ENCODE data around the gene RPTOR. TPM values are rescaled to one million over a fixed set of nuclear protein-coding genes. Genes with fewer than 3 reads are reported as not detected.

The RPTOR gene
- polyA plus RNA-seq, 1 experiment = 10.8 TPM

DNA sequence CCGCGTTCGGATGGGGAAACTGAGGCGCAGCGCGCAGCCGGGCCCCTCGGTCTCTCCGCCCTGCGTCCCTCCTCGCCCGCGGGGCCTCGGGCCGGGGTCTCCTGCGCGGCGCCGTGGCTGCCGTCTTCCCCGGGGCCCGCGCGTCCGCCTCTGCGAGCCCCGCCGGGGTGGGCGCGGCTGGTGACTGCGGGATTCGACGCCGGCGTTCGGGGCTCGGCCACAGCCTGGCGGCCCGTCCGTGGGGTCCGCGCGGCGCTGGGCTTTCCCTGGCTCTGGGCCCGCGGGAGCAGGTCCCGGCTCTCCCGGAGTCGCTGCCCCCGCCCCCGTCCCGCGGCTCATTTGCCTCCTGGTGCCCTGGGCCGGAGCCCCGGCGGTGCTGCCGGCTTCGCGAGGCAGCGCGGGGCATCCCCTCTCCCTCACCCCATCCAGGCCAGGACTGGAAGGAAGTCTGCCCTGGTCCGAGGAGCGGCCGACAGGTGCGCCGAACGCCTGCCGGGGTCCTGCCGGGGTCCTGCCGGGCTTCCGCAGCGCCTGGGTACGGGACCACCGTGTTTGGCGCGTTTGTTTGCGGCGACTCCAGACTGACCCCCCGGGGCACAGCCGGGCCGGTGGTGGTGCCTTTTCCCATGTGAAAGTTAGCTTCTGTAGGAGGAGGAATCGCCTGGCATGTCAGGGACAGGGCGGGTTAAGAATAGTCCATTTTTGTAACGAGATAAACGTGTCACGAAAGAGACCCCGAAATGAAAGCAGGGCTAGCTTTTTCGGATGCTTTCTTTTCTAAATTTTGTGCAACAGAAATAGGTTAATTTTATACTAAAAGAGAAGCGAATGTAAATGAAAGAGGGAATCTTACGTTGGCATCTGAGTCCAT lies 447.7 kb downstream of the RPTOR start:
- Histone ChIP-seq H3K27me3 (ENCODE audit: control insufficient read depth, insufficient read depth, low read length) (no peaks in the 10 kb centered on the region), H3K4me3 (ENCODE audit: low read depth, low read length) (peak overlapping the region; percentile 82), H3K36me3 (ENCODE audit: control insufficient read depth, insufficient read depth, low read length) (peaks cover 21% of the 10 kb centered on the region)
- ChIA-PET CTCF (interaction anchor here (0.7 to 2.5 kb wide), 6 partner anchors 13 to 109 kb away, joined by 3 to 11 read pairs (median 5); no protein-coding TSS in a partner anchor), POLR2A (no interaction called here)
- TF ChIP-seq, protein P1, sequence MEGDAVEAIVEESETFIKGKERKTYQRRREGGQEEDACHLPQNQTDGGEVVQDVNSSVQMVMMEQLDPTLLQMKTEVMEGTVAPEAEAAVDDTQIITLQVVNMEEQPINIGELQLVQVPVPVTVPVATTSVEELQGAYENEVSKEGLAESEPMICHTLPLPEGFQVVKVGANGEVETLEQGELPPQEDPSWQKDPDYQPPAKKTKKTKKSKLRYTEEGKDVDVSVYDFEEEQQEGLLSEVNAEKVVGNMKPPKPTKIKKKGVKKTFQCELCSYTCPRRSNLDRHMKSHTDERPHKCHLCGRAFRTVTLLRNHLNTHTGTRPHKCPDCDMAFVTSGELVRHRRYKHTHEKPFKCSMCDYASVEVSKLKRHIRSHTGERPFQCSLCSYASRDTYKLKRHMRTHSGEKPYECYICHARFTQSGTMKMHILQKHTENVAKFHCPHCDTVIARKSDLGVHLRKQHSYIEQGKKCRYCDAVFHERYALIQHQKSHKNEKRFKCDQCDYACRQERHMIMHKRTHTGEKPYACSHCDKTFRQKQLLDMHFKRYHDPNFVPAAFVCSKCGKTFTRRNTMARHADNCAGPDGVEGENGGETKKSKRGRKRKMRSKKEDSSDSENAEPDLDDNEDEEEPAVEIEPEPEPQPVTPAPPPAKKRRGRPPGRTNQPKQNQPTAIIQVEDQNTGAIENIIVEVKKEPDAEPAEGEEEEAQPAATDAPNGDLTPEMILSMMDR (IDR thresholded peaks at IDR 0.05; ENCODE audit: insufficient read depth, low read depth, low read length) = no peak
- no peak for DNase-seq (ENCODE audit: low read depth)

DNA sequence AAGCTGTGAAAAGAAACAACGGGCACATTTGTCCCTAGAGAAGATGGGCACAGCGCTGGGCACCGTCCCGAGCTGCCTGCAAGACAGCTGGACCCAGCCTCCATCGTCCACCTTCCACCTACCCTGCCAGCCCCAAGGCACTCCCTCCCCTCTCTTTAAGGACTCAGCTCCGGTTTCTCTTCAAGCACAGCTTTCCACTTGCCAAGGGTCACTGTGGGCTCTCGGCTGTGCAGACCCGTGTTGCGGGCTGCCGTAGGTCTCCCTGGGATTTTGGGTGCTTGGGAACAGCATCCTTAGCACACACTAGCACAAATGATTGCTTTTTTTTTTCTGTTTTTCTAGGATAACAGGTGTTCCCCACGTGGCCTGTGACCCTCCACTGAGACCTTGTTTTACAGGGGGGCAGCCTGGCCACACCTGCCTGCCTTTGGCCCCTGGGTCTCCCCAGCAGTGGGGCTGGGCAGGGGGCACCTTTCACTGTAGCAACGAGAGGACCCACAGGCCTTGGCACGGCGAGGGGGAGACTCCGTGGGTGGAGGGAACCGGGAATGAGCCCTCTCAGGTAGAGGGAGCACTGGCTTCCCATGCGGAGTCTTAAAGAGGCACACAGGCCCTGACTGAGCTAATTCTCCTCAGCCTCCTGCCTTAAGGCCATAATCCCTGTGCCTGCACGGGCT lies 448.4 kb downstream of the RPTOR start:
- TF ChIP-seq, protein P1 (IDR thresholded peaks at IDR 0.05; ENCODE audit: insufficient read depth, low read depth, low read length) = no peak
- H3K27me3 ChIP-seq (ENCODE audit: control insufficient read depth, insufficient read depth, low read length) = no peaks in the 10 kb centered on the region
- peak overlapping the region; percentile 82 for H3K4me3 ChIP-seq (ENCODE audit: low read depth, low read length)
- peaks cover 26% of the 10 kb centered on the region for H3K36me3 ChIP-seq (ENCODE audit: control insufficient read depth, insufficient read depth, low read length)
- ChIA-PET CTCF (interaction anchor here (0.7 to 2.5 kb wide), 4 partner anchors 12 to 104 kb away, joined by 3 to 11 read pairs (median 4); no protein-coding TSS in a partner anchor), POLR2A (no interaction called here)
- no peak for DNase-seq (ENCODE audit: low read depth)

DNA sequence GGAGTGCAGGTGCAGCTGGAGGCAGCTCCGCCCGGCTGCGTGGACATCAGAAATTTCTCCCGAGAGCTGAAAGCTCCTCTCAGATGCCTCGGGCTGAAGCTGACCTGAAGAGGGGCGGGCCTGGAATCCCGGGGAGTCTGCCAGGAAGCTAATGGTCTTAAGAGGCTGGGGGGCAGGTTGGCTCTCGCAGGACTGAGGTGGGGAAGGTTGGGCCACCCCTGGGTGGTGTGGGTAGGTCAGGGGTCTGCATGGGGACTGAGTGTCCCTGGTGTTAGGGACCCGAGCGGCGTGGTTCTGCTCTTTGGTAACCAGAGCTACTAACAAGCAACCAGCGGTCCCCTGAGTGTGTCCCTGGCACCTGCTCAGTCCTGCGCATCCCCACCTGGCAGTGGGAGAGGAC lies 450.5 kb downstream of the RPTOR start:
- TF ChIP-seq, protein P1 (IDR thresholded peaks at IDR 0.05; ENCODE audit: insufficient read depth, low read depth, low read length) = no peak
- no peak overlapping the region for H3K4me3 ChIP-seq (ENCODE audit: low read depth, low read length)
- no peak for DNase-seq (ENCODE audit: low read depth)
- CTCF ChIA-PET = interaction anchor here (0.7 to 1.8 kb wide), 2 partner anchors 103 to 106 kb away, joined by 3 to 8 read pairs; no protein-coding TSS in a partner anchor
- peaks cover 38% of the 10 kb centered on the region for H3K36me3 ChIP-seq (ENCODE audit: control insufficient read depth, insufficient read depth, low read length)
- POLR2A ChIA-PET = no interaction called here
- H3K27me3 ChIP-seq (ENCODE audit: control insufficient read depth, insufficient read depth, low read length) = no peaks in the 10 kb centered on the region

DNA sequence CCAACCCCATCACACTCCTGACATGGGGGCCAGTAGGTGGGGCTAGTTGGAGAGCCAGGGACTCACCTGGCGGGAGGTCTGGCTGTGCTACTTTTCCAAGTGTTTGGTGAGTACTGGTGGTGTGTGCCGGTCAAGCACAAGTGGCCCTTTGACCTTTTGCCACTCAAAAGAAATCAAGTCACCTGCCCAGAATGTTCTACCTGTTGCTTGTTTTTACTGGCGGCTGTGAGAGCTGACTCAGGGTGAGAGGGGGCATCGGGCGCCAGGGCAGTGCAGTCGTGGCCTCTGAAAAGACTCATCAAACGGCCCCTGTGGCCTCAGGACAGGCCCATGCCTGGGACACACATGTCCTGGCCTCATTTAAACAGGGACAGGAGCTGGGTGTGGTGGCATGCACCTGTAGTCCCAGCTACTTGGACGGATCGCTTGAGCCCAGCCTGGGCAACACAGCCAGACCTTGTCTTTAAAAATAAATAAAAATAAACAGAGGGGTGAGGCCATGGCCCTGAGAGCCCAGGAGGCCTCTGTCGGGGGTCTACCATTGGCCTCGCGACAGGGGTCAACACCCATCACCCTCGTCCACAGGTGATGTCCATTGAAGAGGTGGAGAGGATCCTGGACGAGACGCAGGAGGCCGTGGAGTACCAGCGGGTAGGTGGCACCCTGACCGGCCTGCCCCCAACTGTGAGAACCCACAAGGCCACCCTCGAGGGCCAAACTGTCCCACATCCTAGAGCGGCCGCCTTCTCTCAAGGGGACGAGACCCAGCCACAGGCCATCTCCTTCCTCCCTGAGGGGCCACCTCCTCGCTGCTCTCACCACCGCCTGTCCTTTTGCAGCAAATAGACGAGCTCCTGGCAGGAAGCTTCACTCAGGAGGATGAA lies 452.0 kb downstream of the RPTOR start:
- no peak overlapping the region for H3K4me3 ChIP-seq (ENCODE audit: low read depth, low read length)
- POLR2A ChIA-PET = no interaction called here
- no peak for DNase-seq (ENCODE audit: low read depth)

More for the DNA sequence above, 452.0 kb downstream of the RPTOR start:
- Histone ChIP-seq H3K36me3 (ENCODE audit: control insufficient read depth, insufficient read depth, low read length) (peaks cover 38% of the 10 kb centered on the region), H3K27me3 (ENCODE audit: control insufficient read depth, insufficient read depth, low read length) (no peaks in the 10 kb centered on the region)
- CTCF ChIA-PET = no interaction called here
- TF ChIP-seq, protein P1 (IDR thresholded peaks at IDR 0.05; ENCODE audit: insufficient read depth, low read depth, low read length) = no peak

Measured in BJ (cell line).